Activated naive CD8-positive, alpha-beta T cell treated with anti-CD3 and anti-CD28 coated beads, Interleukin-2, amount 50 U/mL, for 24 hours (primary cell): ENCODE measurements around the gene WWOX.
"Not testable (repeated sequence)": the region's sequence is repeated elsewhere in the genome, so short reads cannot be mapped to it uniquely, and the experiment has no call there.

ENCODE experiments used
- ATAC-seq: fragments of 150-1000 bp; cut with Tn5 transposase; one replicate; pipeline ENCODE4 v1.10.0; 2021
- DNase-seq: peaks from one replicate; pipeline ENCODE4 v3.0.0; 2021
- H3K27ac Mint-ChIP-seq: one replicate; pipeline ENCODE4 v1.8.0; 2021; ENCODE audit warnings: mild to moderate bottlenecking, mixed read lengths
- H3K27me3 Mint-ChIP-seq: one replicate; pipeline ENCODE4 v1.8.0; 2021; ENCODE audit warnings: mixed read lengths
- H3K36me3 Mint-ChIP-seq: one replicate; pipeline ENCODE4 v1.8.0; 2021; ENCODE audit warnings: low read depth, mixed read lengths
- H3K4me1 Mint-ChIP-seq: one replicate; pipeline ENCODE4 v1.8.0; 2021; ENCODE audit warnings: mixed read lengths
- H3K4me3 Mint-ChIP-seq: one replicate; pipeline ENCODE4 v1.8.0; 2021; ENCODE audit warnings: mild to moderate bottlenecking, moderate library complexity, mixed read lengths
- H3K9me3 Mint-ChIP-seq: one replicate; pipeline ENCODE4 v1.8.0; 2021; ENCODE audit warnings: mixed read lengths

The WWOX gene

DNA sequence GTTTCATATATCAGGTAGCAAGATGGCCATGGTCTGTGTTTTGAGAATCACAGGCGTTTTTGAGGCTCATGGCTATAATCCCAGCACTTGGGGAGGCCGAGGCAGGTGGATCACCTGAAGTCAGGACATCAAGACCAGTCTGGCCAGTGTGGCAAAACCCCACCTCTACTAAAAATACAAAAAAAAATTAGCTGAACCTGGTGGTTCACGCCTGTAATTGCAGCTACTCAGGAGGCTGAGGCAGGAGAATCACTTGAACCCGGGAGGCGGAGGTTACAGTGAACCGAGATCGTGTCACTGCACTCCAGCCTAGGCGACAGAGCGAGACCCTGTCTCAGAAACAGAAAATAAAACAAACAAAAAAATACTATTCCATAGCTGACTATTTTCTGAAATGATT lies 415.4 kb downstream of the WWOX start:
- ATAC-seq, H3K9me3 Mint-ChIP-seq, H3K36me3 Mint-ChIP-seq, H3K4me3 Mint-ChIP-seq, H3K4me1 Mint-ChIP-seq, H3K27me3 Mint-ChIP-seq, H3K27ac Mint-ChIP-seq, DNase-seq: not testable (repeated sequence)

DNA sequence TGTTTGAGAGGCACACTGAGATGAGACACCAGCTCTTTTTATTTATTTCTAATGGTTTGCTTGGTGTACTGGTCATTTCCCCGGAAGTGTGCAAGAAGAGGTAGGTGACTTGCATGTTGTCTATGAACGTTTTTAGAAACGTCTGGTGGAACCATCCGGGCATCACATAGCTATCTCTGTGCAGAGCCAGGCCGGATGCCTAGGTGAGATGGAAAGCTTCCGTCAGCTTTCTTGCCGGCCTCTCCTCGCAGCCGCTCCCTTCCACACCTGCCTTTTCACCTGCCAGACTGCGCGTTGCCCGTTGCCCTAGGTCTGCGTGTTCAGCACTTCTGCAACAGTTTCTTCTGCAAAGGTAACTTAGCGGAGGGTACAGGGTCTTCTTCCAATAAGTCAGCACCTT lies 416.0 kb downstream of the WWOX start:
- no peaks in the 10 kb centered on the region for H3K36me3 Mint-ChIP-seq
- no peaks in the 10 kb centered on the region for H3K9me3 Mint-ChIP-seq
- ATAC-seq: no peak
- DNase-seq: no peak
- H3K27me3 Mint-ChIP-seq: no peaks in the 10 kb centered on the region
- H3K4me3 Mint-ChIP-seq: no peak overlapping the region
- no peaks in the 10 kb centered on the region for H3K4me1 Mint-ChIP-seq
- H3K27ac Mint-ChIP-seq: no peak overlapping the region

DNA sequence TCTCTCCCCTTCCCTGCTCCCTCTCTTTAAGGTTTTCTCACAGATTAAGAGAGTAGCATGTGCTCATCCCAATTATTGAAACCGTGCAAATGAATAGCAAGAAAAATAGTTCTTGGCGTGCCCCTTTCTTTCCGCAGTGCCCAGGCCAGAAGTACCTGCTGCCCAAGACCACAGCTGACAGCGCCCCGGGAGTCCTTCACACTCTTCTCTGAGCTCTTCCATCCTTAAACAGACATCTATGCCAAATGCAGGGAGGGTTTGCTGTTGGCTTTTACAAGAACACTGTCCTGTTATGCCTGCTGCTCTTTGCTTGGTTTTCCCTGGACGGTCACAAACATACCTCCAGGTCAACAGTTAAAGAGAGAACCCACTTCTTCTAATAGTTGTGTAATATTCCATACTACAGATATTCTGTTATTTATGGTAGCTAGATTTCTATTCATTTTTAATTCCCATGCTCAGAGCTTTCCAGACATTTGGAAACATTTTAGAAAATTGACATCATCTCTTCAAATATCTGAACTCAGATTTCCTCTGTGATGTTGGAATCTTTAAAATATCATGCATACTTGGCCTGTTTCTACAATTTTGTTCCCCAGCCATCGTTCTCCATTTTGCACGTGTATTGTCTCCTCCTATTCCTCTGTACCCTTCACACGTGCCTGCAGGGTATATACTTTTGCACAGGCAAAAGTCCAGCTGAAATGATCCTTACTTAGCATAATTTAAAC lies 416.7 kb downstream of the WWOX start:
- Mint-ChIP-seq H3K4me3 (no peak overlapping the region), H3K27ac (no peak overlapping the region), H3K27me3 (no peaks in the 10 kb centered on the region), H3K9me3 (no peaks in the 10 kb centered on the region), H3K36me3 (no peaks in the 10 kb centered on the region), H3K4me1 (no peaks in the 10 kb centered on the region)
- DNase-seq (no peak), ATAC-seq (no peak)

DNA sequence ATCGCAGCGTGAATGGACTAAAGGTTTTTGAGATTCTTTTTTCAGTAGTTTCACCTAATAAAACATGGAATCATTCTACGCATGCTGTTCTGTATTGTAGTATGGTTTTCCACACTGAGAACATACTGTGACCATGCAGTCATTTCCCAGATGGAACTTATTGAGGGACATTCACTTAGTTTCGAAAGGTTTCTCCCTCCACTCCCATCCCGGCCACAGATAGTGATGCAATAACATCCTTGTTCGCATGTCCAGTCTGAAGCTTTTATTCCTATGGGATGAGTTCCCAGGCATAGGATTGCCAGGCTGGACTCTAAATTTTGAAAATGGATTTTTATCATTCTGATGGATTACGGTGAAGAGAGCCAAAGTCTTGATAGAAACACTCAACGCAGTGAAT lies 420.4 kb downstream of the WWOX start:
- Mint-ChIP-seq H3K4me1 (no peaks in the 10 kb centered on the region), H3K36me3 (no peaks in the 10 kb centered on the region), H3K27me3 (no peaks in the 10 kb centered on the region), H3K4me3 (no peak overlapping the region), H3K9me3 (no peaks in the 10 kb centered on the region), H3K27ac (no peak overlapping the region)
- DNase-seq (no peak), ATAC-seq (no peak)

DNA sequence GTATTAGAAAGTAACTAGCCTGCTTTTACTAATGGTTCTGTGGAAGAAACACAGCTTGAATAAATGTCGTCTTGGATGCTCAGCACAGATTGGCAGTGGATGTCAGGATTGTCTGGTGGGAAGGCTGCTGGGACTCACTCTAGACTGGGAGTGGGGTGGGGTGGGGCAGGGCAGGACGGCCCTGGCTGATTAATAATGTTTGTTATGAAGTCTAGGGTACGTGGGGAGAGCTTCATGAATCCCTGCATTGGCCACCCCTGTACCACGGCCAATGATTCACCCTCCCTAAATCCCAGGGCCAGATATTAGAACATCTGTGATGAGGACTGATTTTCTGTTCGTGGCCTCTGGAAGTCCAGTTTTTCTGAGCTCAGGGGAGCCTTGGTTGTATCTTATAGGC lies 421.0 kb downstream of the WWOX start:
- no peaks in the 10 kb centered on the region for H3K4me1 Mint-ChIP-seq
- H3K9me3 Mint-ChIP-seq: no peaks in the 10 kb centered on the region
- no peak overlapping the region for H3K27ac Mint-ChIP-seq
- no peaks in the 10 kb centered on the region for H3K27me3 Mint-ChIP-seq
- ATAC-seq (no peak), DNase-seq (no peak)
- H3K4me3 Mint-ChIP-seq: no peak overlapping the region
- no peaks in the 10 kb centered on the region for H3K36me3 Mint-ChIP-seq

DNA sequence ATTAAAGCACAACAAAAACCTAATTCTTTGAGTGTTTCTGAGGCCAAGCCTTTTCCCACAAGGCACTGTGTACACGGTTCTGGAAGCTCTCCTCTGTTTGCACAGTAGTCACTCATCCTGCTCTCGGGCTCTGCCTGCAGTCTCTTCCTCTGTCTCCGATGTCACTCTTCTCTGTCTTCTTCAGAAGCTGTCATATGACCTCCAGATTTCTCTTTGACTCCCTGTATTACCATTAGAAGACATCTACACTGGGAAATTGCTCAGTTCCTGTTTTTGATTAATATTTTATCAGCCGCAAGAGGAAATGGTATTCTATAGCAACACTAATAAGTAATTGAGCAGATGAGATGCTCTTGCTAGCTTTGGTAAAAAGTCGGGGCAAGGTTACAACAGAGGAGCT lies 422.9 kb downstream of the WWOX start:
- H3K27me3 Mint-ChIP-seq: no peaks in the 10 kb centered on the region
- no peaks in the 10 kb centered on the region for H3K9me3 Mint-ChIP-seq
- no peak for DNase-seq
- H3K27ac Mint-ChIP-seq: no peak overlapping the region
- no peaks in the 10 kb centered on the region for H3K36me3 Mint-ChIP-seq
- ATAC-seq: no peak
- H3K4me1 Mint-ChIP-seq: no peaks in the 10 kb centered on the region
- no peak overlapping the region for H3K4me3 Mint-ChIP-seq

DNA sequence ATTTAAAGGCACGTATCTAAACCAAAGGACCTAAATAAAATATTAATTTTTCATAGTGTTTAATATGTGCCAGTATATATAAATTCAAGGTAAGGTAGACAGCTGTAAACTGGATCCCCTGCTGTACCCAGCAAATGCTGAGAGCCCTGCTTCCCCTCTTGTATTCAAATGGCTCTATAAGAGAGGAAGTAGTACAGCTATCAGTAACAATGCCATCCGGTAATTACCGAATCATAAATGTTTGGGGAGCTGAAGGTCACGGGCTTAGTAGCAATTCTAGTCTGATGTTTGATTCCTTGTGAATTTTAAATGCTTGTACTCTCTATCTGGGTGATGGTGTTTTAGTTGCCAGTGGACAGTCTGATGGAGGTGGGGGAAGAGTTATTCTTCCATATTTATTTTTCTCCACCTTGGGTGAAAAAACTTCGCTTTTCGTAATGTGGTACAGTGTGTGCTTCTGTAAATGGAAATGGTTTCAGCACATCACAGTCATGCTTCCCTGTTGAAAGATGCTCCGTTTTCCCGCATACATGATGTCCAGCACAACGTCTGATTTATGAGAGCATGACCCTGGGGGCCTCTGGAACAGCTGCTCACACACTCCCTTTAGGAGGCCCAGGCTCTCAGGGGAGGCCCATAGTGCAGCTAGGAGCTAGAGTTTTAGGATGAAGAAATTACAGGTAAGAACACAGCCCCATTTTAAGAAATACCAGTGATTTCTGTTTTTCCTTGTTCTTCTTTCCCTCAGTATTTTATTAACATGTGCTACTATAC lies 423.9 kb downstream of the WWOX start:
- no peak overlapping the region for H3K4me3 Mint-ChIP-seq
- no peaks in the 10 kb centered on the region for H3K9me3 Mint-ChIP-seq
- DNase-seq (no peak), ATAC-seq (no peak)
- no peaks in the 10 kb centered on the region for H3K4me1 Mint-ChIP-seq
- peaks cover 2% of the 10 kb centered on the region for H3K36me3 Mint-ChIP-seq
- no peaks in the 10 kb centered on the region for H3K27me3 Mint-ChIP-seq
- no peak overlapping the region for H3K27ac Mint-ChIP-seq

DNA sequence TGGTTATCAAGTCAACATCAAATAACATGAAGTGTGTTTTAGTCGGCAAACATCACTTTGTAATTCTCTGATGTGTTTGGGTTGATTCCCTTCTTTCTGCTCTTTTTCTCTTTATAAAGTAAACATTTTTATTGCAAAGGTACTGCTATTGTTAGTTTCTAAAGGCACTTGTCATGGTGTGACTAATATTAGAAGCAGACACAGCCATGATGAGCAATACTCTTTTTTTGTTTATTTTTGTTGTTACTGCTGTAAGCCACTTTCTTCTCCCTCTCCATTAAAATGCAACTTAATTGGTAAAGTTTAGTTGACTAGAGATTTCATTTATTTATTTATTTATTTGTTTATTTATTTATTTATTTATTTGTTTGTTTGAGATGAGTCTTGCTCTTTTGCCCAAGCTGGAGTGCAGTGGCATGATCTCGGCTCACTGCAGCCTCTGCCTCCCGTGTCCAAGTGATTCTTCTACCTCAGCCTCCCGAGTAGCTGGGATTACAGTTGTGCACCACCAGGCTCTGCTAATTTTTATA lies 424.7 kb downstream of the WWOX start:
- no peaks in the 10 kb centered on the region for H3K4me1 Mint-ChIP-seq
- no peak overlapping the region for H3K27ac Mint-ChIP-seq
- no peaks in the 10 kb centered on the region for H3K27me3 Mint-ChIP-seq
- no peak overlapping the region for H3K4me3 Mint-ChIP-seq
- peaks cover 2% of the 10 kb centered on the region for H3K36me3 Mint-ChIP-seq
- no peaks in the 10 kb centered on the region for H3K9me3 Mint-ChIP-seq
- DNase-seq: no peak
- ATAC-seq: no peak

DNA sequence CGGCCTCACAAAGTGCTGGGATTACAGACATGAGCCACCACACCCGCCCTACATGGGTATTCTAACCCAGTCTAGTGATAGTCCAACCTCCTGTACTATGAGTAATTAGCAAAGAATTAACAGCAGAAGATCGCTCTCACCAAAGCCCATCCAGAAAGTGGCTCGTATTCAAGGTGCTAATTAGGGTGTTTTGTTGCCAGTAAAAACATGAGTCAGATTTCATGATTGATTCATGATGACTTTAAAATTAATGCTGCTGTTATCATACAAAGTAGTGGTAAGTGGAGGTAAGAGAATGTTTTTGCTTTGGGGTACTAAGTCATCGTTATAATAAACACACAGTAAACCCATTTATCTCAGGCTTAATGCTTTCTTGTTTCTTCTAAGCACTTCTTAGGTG lies 428.8 kb downstream of the WWOX start:
- DNase-seq: no peak
- Mint-ChIP-seq H3K27ac (no peak overlapping the region), H3K36me3 (peaks cover 2% of the 10 kb centered on the region), H3K4me1 (no peaks in the 10 kb centered on the region), H3K9me3 (no peaks in the 10 kb centered on the region), H3K27me3 (no peaks in the 10 kb centered on the region), H3K4me3 (no peak overlapping the region)
- ATAC-seq: no peak

DNA sequence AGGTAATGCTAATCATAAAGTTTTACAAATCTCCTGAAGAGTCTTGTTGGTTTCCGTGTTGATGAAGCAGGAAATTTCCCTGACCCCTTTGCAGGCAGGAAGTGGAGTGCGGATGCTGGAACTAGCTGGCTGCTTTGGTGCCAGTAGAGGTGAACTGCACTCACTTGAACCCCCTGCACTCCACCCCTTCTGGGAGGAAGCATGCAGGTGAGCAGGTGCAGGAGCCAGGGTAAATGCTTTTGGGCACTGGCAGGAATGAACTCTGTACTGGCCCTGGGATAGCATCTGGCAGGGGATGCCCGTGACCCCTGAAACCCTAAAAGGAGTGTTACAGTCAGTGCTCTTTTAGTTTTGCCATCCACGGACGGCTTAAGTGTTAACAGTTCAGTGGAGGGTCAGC lies 430.4 kb downstream of the WWOX start:
- Mint-ChIP-seq H3K4me3 (no peak overlapping the region), H3K27me3 (no peaks in the 10 kb centered on the region), H3K9me3 (no peaks in the 10 kb centered on the region), H3K27ac (no peak overlapping the region), H3K36me3 (peaks cover 2% of the 10 kb centered on the region), H3K4me1 (no peaks in the 10 kb centered on the region)
- ATAC-seq: no peak
- no peak for DNase-seq

DNA sequence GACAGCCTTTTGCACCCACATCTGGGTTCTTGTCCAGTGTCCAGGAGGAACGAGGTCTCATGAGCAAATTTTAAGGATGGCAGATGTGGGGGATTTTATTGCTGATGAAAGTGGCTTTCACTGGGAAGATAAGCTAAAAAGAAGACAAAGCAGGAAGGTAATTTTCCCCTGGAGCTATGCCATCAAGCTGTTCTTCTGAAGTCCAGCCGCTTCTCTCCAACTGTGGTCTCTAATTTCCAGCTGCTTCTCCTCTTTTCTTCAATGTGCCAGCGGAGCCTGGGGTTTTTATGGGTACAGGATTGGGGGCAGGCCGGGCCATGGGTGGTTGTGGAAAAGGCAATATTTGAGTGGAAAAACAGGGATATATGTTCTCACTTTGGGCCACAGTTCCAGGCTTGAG lies 430.8 kb downstream of the WWOX start:
- ATAC-seq: no peak
- H3K9me3 Mint-ChIP-seq: no peaks in the 10 kb centered on the region
- H3K4me3 Mint-ChIP-seq: no peak overlapping the region
- peaks cover 2% of the 10 kb centered on the region for H3K36me3 Mint-ChIP-seq
- no peak overlapping the region for H3K27ac Mint-ChIP-seq
- H3K27me3 Mint-ChIP-seq: no peaks in the 10 kb centered on the region
- no peak for DNase-seq
- no peaks in the 10 kb centered on the region for H3K4me1 Mint-ChIP-seq

DNA sequence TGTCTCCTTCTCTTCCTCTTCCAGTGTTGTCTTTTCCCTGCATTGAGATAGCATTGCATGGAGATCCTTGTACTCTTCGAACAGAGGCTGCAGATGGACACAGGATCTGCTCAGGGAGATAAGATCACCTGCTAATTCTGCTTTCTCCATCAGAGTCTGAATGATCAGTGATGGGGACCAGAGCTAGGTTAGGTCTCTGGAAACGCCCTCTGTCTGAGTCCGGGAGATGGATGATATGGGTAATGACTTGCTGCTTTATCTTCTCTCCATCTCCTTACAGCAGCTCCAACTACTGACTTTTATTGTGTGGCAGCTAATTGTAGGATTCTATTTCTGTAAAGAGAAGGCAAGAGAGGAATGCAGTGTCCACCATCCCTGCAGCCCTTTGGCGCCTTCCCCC lies 435.6 kb downstream of the WWOX start:
- ATAC-seq (no peak), DNase-seq (no peak)
- Mint-ChIP-seq H3K27me3 (no peaks in the 10 kb centered on the region), H3K4me1 (no peaks in the 10 kb centered on the region), H3K36me3 (peaks cover 3% of the 10 kb centered on the region), H3K27ac (no peak overlapping the region), H3K9me3 (no peaks in the 10 kb centered on the region), H3K4me3 (no peak overlapping the region)

DNA sequence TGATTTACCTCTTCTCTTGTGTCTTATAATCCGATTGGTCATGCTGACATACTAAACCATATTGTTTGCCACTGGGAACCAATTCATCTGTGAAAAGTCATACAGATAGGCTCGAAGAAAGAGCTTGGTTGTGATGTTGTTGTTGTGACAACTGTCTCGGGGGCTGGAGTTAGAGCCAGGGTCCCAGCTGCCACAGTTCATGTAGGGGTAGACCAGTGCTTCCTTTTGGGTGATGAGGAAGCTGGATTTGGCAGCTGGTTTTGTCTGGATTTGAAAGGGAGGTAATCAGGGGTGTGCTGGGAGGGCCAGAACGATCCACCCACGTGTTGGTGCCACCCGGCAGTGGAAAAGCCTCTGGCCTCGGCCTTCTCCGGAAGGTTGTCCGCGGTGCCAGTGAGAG lies 438.1 kb downstream of the WWOX start:
- no peak overlapping the region for H3K27ac Mint-ChIP-seq
- H3K4me3 Mint-ChIP-seq: no peak overlapping the region
- DNase-seq (no peak), ATAC-seq (no peak)
- H3K4me1 Mint-ChIP-seq: no peaks in the 10 kb centered on the region
- H3K36me3 Mint-ChIP-seq: peaks cover 3% of the 10 kb centered on the region
- no peaks in the 10 kb centered on the region for H3K9me3 Mint-ChIP-seq
- H3K27me3 Mint-ChIP-seq: no peaks in the 10 kb centered on the region

DNA sequence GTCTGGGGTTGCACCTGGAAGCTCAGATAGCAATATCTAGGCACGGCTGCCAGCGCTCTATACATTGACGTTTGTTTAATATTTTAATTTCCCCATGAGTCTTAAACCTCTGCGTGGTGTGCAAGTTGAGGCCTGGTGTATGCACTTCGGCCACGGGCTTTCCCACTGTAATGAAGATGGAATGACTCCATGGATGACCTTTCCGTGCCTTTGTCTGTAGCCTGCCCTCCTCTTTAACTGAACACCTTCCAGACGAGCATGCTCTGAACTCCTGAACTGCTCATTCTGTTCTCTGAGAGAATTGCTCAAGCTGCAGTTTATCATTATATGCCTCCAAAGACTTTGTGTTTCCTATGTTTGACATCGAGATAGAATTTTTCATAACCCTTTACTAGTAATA lies 438.8 kb downstream of the WWOX start:
- ATAC-seq (no peak), DNase-seq (no peak)
- H3K27me3 Mint-ChIP-seq: no peaks in the 10 kb centered on the region
- H3K9me3 Mint-ChIP-seq: no peaks in the 10 kb centered on the region
- H3K4me3 Mint-ChIP-seq: no peak overlapping the region
- no peak overlapping the region for H3K27ac Mint-ChIP-seq
- H3K36me3 Mint-ChIP-seq: peaks cover 3% of the 10 kb centered on the region
- no peaks in the 10 kb centered on the region for H3K4me1 Mint-ChIP-seq

DNA sequence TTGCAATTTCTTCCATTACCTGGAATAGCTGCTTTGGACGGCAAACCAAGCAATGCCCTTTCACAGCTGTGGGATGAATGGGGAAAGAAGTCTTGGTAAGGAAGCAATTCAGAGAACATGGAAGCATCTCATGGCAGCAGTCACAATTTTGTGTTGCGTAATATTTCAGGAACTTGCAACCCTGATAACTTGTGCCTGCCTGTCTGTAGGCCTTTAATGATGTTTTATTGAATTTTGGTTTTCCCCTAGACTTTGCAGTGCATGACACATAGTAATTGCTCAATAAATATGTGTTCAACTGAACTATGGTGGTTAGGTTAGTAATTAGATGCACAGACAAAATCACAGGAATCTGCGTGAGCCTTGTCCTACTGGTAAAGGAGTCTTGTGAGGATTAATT lies 439.5 kb downstream of the WWOX start:
- H3K4me1 Mint-ChIP-seq: no peaks in the 10 kb centered on the region

More for the DNA sequence above, 439.5 kb downstream of the WWOX start:
- Mint-ChIP-seq H3K36me3 (peaks cover 3% of the 10 kb centered on the region), H3K4me3 (no peak overlapping the region), H3K27ac (no peak overlapping the region), H3K27me3 (no peaks in the 10 kb centered on the region), H3K9me3 (no peaks in the 10 kb centered on the region)
- ATAC-seq (no peak), DNase-seq (no peak)
